GM19324 (cell line): ENCODE data around the gene NAA80.
"Not testable (repeated sequence)": the region's sequence is repeated elsewhere in the genome, so short reads cannot be mapped to it uniquely, and the experiment has no call there.

Source experiments
- ATAC-seq: cut with Tn5 transposase; IDR thresholded peaks from one replicate; pipeline ENCODE4 v1.9.1; 2021; ENCODE audit warnings: mild to moderate bottlenecking, moderate library complexity; ENCODE audit not compliant: unreplicated experiment, low FRiP score

NAA80 gene

DNA sequence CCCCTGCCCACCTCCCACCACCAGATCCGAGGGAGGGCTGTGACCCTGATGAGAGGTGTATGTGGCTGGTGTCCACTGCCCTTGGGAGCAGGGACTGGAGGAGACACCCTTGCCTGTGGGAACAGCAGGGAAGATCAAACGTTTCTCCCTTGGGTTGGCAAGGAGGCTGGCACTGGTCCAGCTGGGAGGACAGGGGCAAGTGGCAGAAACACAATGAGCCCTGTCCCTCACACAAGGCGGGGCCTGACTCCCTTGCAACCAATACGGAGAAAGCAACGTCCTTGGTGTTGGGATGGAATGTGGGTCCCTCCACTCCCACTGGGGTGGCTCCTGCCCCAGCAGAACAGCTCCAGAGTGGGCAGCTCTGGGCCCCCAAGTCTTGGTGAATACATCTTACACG, 18.1 kb upstream of the NAA80 start:
- ATAC-seq, result no peak

DNA sequence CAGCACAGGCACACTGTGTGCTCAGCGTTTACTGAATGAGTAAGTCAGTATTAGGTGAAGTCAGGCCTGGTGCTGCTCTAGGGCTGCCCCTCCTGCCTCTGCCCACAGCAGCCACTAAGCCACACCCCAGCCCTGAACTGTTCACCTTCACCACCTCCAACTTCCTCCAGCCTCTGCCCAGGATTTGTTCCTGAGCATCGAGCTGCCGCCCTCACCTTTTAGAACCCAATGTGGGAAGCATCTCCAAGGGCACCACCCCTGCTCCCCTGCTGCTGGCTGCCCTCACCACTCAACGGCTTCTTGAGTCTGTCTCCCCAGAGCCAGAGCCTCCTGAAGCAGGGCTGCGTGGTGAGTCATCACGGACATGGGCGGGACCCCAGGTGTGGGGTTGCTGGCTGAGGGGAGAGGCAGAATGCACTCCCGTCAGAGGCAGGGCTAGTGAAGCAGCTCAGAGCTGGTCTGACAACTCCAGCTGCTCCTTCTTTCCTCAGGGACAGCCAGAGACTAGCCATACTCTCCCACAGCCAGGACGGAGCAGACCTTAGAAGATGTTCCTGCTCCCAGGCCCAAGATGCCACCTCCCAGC, 17.5 kb upstream of the NAA80 start:
- ATAC-seq, result no peak

DNA sequence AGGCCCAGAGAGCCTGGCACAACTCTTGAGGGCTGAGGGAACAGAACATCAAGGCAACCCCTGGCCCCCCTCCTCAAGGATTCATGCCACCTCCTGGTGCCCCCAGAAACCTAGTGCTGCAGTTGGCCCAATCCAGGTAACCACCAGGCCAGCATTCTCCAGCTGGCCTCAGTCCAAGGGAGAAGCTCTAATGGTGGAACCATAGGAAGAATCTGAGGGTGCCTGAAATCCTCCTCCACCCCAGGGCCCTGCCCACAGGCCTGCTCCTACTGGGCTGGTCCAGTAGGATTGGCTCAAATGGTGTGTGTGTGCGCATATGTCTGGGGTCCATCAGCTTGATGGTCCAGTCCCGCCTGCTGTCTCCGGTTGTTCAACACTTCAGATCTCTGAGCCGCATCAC, 15.6 kb upstream of the NAA80 start:
- ATAC-seq, result no peak

DNA sequence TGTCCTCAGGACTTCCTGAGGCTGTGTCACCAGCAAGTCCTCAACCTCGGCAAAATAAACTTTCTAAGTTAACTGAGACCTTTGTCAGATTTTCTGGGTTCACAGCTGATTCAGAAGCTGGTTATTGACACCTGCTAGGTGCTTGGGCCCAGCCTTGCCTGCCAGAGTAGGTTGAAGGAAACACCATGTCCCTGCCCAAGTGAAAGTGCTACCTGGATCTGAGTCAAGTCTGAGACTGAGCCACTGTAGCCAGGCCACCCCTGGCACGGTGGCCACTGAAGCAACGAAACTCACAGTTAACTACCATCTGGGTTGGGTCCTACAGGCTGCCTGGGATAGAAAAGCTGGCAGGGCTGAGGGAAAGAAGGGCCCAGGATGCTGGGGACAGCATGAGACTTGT, 15.1 kb upstream of the NAA80 start:
- ATAC-seq, result no peak

DNA sequence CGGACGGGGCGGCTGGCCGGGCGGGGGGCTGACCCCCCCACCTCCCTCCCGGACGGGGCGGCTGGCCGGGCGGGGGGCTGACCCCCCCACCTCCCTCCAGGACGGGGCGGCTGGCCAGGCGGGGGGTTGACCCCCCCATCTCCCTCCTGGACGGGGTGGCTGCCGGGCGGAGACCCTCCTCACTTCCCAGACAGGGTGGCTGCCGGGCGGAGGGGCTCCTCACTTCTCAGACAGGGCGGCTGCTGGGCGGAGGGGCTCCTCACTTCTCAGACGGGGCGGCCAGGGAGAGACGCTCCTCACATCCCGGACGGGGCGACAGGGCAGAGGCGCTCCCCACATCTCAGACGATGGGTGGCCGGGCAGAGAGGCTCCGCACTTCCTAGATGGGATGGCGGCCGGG, 12.8 kb upstream of the NAA80 start:
- ATAC-seq, result not testable (repeated sequence)

DNA sequence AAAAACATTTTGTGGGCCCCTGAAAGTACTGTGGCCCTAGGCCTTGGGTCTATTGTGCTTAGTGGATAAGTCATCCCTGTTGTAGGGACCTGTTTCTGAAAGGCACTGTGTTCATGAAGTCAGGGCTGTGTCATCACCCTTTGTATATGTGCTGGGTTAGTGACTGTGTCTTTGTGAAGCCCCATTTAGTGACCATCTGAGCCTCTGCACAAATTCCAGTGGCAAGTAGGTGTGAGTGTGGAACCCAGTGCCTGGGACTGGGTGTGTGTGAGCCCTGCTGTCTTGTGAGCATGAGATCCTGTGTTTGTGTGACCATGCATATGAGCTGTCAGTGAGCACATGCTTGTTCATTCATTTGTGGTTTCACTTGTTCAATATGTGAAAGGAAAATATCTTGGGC, 5.4 kb upstream of the NAA80 start:
- no peak for ATAC-seq

DNA sequence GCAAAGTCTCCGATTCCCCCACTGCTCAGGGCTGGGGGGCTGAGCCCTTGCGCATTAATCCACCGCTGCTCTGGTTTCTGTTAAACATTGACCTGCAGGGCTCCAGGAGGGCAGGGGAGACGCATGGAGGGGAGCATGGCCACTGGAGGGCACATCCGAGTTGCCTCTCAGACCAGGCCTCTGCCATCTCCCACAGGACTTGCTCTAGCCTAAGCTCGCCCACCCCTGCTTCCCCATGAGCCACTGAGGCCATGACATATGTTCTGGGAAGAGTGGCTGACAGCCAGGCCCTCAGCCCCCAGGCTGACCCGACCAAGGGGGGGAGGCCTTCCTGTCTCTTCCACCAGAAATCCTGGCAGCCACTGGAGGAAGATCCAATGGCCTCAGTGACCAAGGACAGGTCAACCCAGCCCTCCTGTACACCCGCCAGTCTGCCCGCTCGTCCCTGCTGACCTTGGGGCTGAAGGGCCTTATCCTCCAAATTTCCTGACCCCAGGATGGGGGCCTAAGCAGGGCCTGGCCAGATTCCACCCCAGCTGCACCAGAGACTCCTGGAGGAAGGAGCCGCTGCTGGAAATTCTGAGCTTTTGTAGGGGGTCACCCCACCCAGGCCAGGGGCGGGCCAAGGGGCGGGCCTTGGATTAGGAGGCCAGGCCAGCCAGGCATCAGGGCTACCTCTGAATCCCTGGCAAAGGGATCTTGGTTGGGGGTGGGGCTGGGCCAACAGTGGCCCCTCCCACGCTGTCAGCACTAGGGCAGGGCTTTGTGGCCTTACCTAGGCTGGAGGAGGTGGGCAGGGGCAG, 4.0 kb upstream of the NAA80 start, which contains the start of gene HYAL1:
HYAL1 (minus strand) TSS at position 562 of the 803 bp plus-strand sequence. CDS start 618 bp downstream, outside the sequence.
- ATAC-seq, result no peak

DNA sequence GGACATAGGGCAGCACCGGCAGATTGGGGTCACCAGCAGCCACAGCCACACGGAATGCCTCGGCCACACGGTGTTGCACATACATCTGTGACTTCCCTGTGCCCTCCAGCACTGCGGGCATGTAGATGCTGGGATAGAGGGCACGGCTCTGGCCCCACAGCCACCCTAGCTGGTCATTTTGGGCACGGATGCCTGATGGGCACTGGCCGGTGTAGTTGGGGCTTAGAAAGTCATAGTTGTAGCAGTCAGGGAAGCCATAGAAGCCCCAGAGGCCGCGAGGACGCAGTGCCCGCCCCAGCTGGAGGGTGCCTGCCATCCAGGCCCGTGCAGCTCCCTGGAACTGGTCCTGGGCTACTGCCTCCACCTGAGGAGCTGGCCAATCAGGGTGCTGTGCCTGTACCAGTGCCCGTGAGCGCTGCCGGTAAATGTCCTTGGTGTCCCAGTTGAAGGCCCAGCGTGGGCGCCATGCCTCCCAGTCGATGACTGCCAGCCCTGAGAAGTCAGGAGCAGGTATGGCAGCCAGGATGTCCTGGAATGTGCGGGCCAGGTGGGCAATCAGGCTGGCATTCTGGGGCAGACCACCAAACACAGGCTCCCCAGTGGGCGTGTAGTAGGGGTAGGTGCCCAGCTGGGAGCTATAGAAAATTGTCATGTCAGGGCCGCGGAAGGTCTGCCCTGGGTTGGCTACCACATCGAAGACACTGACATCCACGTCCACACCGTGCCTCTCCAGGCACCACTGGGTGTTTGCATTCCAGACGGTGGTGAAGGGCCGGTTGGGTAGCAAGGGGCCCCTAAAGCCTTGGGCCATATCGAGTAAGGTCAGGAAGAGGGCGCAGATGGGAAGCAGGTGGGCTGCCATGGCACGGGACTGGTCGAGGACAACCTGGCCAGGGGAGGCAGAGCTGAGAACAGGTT, 3.1 kb upstream of the NAA80 start:
- ATAC-seq, result no peak

DNA sequence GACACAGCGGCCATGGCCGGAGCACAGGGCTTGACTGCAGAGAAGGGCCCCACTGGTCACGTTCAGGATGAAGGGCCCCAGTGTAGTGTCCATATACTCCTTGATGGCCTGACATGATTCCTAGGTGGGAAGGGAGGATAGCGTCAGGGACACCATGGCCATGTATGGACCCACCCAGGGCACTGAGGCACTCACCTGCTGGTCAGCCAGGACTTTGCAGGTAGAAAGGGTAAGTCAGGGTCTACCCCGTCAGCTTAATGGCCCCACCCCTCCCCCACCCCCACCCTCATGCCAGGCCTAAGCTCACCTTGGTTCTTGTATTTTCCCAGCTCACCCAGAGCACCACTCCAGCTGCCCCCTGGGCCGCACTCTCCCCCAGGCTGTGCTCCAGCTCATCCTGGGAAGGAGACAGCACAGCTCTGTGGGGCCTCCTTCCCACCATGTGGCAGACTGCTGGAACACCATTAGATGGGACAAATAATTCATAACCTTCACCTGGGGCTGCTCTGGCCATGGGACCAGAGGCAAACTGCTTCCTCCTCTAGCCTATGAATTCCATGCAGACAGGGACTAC, 1.6 kb upstream of the NAA80 start:
- ATAC-seq, result no peak

DNA sequence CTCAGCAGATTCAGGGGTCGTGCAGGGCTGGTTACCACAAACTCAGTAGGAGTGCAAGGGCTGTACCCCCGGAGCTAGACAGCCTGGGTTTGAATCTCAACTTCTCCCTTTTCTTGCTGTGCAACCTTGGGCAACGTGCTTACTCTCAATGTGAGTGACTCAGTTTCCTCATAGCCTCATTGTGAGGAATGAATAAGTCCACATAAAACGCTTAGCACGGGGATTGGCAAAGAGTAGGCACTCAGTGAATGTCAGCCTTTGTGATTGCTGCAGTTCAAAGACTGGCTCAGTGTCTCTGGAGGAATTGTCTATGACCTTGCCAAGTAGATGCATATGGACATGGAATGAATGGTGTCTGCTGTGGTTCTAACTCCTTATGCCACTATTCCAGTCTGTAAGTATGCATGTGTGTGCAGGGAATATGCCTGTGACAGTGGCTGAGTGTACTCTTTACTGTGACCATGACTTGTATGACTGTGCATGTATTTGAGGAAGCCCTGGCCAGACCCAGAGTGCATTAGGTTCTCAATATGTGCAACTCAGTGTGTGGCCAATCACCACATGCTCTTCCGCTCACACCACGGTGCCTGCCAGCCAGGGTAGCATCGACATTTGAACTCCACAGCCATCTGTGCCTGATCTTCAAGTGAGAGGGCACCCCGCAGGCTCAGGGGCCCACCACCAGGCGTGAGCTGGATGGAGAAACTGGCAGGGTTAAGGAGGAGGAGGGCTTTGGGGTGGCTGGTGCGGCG, 900 bp upstream of the NAA80 start:
- ATAC-seq, result no peak

DNA sequence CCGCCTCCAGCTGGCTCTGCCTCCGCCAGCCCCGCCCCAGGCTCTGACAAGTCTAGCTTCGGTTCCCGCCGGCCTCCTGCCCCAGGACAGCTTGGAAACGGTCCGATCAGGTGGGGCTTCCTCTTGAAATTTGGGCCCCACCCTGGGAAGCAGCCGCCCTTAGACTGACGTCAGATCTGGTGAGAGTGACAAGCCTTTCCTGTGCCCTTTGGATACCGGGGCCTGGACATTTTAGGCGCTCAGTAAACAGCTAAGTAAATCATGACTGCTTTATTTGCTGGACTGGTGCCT, 378 bp upstream of the NAA80 start:
- ATAC-seq, result no peak

DNA sequence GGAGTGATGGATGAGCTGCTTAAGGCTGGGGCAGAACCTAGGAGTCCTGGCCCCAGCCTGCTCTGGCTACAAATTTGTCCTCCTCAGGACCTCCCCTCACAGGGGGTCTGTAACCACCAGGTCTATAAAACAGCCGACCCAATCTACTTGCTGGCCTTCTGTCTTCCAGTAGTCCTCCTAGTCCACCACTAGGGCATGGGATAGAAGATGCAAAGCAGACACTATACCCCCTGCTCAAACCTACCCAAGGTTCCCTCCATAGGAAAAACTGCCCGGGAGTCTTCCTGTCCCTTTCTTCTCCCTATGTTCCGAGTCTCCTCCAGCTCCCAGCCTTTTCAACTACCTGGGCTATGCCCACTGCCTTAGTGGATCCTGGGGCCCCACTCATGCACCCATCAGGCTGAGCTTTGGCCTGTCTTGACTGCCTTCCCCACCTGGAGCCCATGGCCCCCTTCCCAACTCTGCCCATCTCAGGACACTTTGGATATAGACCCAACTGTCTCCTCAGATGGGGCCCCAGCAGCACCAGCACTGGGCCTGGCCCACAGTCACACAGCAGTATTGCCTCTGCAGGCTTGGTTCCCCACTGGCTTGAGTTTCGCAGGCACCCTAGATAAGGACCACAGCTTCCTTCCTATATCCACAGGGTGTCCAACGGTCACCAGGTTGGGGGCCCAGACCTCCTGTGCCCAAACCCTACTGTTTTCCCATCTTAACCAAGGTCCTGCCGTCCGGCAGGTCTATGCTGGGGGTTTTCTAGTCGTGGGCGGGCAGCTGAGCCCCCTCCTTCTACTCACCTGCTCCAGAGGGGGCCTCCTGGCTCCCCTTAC, 1.1 kb downstream of the NAA80 start:
- ATAC-seq, result no peak

DNA sequence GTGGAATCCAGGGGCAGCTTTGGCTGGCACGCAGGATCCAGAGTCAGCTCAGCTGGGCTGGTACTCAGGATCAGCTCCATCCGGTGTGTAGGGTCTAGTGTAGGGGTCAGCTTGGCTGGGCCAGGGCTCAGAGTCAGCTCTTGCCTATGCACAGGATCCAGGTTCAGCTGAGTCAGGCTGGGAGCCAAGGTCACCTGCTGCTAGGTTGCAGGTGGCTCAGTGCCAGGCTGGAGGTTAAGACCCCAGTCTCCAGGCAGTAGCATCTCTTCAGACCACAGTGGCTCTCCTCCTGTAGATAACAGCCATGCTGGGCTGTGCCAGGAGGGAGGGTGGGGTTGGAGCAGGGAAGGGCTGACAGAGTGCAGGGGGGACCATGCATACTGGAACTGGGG, 1.8 kb downstream of the NAA80 start:
- no peak for ATAC-seq

DNA sequence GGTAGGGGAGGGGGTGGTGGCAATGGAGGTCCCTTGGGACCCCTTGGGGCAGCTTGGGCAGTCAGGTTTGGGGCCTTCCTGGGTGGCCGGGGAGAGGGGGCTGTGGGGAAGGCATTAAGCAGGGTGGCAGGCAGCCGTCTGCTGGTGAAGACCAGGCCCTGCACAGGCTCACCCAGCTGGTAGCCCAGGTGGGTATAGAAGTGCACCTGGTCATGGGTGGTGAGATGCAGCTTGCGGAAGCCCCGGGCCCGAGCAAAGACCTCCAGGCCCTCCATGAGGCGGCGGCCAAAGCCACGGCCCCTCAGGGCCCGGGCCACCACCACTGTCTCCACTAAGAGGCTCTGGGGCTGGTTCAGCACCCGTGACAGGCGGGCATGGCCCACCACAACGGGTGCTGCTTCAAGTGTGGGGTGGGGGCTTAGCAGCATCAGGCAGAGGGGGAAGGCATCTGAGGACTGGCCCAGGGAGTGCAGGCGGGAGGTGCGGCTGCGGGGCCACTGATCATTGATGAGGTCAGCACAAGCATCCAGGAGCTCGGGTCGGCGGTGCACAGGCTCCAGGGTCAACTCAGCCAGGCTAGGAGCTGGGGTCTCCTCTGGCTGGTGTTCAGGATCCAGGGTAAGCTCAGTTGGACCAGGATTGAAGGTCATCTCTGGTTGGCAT, 2.4 kb downstream of the NAA80 start:
- ATAC-seq, result no peak

DNA sequence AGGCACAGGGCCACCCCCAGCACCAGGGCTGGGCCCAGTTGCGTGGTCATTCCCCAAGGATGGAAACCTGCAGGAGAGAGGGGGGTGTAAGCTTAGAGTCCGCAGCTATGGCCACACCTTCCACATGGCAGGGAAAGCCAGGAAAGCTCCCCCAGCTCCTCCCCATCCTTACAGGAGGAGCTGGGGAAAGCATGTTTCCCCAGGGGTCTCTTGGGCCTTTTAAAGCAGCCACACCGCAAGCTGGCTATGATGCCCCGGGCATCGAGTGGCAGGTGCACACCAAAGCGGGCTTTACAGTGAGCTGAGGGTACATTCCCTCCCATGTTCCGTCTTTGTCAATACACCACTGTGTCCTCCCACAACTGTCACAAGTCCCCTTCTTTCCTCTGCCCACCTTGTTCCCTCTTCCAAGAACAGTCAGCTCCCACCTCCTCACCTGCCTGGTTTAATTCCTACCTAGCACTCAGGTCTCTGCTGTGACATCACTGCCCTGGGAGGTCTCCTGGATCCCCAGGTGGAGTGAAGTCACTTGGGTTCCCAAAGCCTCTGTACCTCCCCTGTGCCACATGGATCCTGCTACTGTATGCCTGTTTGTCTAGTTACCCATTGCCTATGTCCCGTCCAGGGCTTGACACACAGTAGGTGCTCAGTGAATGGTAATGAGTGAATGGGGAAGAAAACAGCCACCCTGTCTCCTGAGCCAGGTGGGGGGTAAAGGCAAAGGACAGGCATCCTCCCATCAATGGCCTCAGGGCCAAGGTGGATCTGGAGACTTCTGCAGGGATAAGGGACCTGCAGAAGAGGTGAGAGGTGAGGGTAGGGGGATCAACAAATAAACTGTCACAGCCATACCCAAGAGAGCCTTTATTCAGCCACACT, 3.4 kb downstream of the NAA80 start:
- no peak for ATAC-seq

DNA sequence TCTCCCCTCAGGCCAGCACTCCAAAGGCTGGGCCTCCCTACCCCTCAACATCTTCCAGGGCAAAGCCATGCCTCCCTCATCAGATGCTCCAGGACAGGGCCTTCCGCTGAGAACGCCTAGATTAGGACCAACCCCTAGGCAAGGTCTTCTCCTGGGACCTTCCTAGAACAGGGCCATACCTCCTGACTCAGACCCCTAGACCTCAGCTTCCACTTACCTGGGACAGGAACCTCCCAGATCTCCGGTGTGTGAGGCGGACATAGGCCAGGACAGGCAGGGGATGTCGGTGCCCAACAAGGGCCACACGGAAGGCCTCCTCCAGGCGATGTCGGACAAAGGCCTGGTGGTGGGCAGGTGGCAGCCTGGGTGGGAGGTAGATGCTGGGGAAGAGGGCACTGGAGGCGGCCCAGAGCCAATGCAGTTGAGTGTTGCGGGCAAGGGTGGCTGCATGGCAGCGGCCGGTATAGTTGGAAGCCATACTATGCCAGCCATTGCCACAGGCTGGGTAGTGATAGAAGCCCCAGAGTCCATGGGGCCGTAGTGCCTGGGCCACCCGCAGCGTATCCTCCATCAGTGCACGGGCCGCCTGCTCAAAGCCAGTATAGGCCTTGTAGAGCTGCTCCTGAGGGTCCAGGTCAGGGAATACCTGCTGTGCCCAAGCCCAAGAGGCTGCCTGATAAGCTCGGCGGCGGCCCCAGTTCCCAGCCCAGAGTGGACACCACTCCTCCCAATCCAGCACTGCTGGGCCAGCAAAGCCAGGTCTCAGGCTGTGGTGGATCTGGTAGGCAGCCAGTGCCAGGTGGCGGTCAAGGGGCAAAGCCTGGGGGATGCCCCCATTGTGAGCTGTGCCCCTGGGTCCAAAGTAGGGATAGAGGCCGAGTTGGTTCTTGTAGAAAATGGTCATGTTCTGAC, 4.5 kb downstream of the NAA80 start:
- no peak for ATAC-seq

DNA sequence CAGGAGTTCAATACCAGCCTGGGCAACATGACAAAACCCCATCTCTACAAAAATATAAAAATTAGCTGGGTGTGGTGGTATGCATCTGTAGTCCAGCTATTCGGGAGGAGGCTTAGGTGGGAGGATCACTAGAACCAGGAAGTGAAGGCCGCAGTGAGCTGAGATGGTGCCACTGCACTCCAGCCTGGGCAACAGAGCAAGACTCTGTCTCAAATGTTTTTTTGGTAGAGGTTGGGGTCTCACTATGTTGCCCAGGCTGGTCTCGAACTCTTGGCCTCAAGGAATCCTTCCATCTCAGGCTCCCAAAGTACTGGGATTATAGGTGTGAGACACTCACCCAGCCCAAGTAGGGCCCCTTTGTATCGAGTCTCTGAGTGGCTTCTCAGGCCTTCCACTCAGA, 5.1 kb downstream of the NAA80 start:
- ATAC-seq, result no peak
